ENCODE results near the gene CHRNA9. TPM values are rescaled to one million over a fixed set of nuclear protein-coding genes. Genes with fewer than 3 reads are reported as not detected.

Gene CHRNA9
- total and polyA plus RNA-seq, 4 experiments from 2014 or later: not detected

- H3K9me3 Mint-ChIP-seq: peaks cover 0 to 1% (median 0%) of the 10 kb centered on the region in 8 donors
- H3K4me3 Mint-ChIP-seq: no peak overlapping the region
- Histone ChIP-seq H3K4me3 (ENCODE audit: low read length in 2 of 2) (no peak overlapping the region), H3K27me3 (ENCODE audit: insufficient read depth, low read length) (no peaks in the 10 kb centered on the region), H3K27ac (ENCODE audit: low read depth, low read length) (no peak overlapping the region), H3K4me1 (ENCODE audit: insufficient read depth, low read length) (no peaks in the 10 kb centered on the region), H3K36me3 (ENCODE audit: insufficient read depth, low read length) (no peaks in the 10 kb centered on the region), H3K9me3 (ENCODE audit: control insufficient read depth in 1 of 2, low read length in 2 of 2) (no peaks in the 10 kb centered on the region)
- H3K36me3 Mint-ChIP-seq: no peaks in the 10 kb centered on the region
- no peak for DNase-seq
- peaks cover 3% of the 10 kb centered on the region in 2 donors for H3K27me3 Mint-ChIP-seq
- peak overlapping the region in 1 of 7 donors; percentile 2 for H3K27ac Mint-ChIP-seq
- peaks cover 0 to 2% (median 0%) of the 10 kb centered on the region in 4 donors for H3K4me1 Mint-ChIP-seq
- POLR2A ChIA-PET (ENCODE audit: partially characterized antibody): no interaction called here
- intact Hi-C loops (cut with micrococcal nuclease): no loop called here
- CTCF ChIA-PET (ENCODE audit: partially characterized antibody): no interaction called here
Observed at GRCh38 chr4:40349561-40350198, 14.5 kb downstream of the CHRNA9 start.

- POLR2A ChIA-PET (ENCODE audit: partially characterized antibody): no interaction called here
Observed at GRCh38 chr4:40350627-40351227, 15.6 kb downstream of the CHRNA9 start.

DNA sequence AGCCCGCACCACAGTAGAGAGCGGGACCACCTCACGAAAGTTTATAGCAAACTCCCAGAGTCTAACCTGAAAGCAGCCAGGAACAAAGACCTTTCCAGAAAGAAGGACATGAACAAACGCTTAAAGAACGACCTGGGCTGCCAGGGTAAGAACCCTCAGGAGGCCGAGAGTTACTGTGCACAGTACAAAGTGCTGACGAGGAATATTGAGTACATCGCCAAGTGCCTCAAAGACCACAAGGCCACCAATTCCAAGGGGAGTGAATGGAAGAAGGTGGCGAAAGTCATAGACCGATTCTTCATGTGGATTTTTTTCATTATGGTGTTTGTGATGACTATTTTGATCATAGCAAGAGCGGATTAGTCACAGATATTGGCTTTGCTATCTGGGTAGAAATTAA lies 19.0 kb downstream of the CHRNA9 start:
- no peak overlapping the region for H3K27ac Mint-ChIP-seq

More at GRCh38 chr4:40350627-40351227, 15.6 kb downstream of the CHRNA9 start:
- H3K27ac ChIP-seq (ENCODE audit: low read depth, low read length): no peak overlapping the region
- no peak for DNase-seq
- H3K36me3 ChIP-seq (ENCODE audit: insufficient read depth, low read length): no peaks in the 10 kb centered on the region
- no peaks in the 10 kb centered on the region for H3K27me3 ChIP-seq (ENCODE audit: insufficient read depth, low read length)
- Mint-ChIP-seq H3K27ac (no peak overlapping the region), H3K4me1 (peaks cover 0 to 2% (median 0%) of the 10 kb centered on the region in 4 donors), H3K4me3 (no peak overlapping the region), H3K36me3 (no peaks in the 10 kb centered on the region), H3K27me3 (peaks cover 2 to 3% of the 10 kb centered on the region in 2 donors), H3K9me3 (peaks cover 0 to 1% (median 0%) of the 10 kb centered on the region in 8 donors)
- CTCF ChIA-PET (ENCODE audit: partially characterized antibody): no interaction called here
- H3K4me1 ChIP-seq (ENCODE audit: insufficient read depth, low read length): no peaks in the 10 kb centered on the region
- no peak overlapping the region for H3K4me3 ChIP-seq (ENCODE audit: low read length in 2 of 2)
- H3K9me3 ChIP-seq (ENCODE audit: control insufficient read depth in 1 of 2, low read length in 2 of 2): no peaks in the 10 kb centered on the region
- intact Hi-C loops (cut with micrococcal nuclease): no loop called here

DNA sequence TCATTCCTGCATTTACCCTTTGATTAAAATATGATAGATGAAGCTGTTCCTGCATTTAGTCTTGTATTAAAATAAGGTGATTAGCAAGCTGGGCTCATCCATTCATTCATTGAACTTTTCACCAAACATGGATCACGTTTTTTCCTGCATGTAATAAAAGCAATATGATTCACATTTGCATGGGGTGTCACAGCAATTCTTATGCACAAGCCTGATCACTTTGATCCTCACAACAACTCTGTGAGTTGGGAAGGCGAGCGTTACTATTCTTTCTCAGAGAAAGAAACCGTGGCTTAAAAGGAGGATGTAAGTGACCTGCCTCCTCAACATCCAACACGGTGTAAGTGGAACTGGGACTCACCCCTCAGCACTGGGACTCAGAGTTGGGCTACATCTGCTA lies 20.0 kb downstream of the CHRNA9 start:
- Histone ChIP-seq H3K9me3 (ENCODE audit: control insufficient read depth in 1 of 2, low read length in 2 of 2) (no peaks in the 10 kb centered on the region), H3K4me3 (ENCODE audit: low read length in 2 of 2) (no peak overlapping the region), H3K27ac (ENCODE audit: low read depth, low read length) (no peak overlapping the region), H3K27me3 (ENCODE audit: insufficient read depth, low read length) (no peaks in the 10 kb centered on the region), H3K4me1 (ENCODE audit: insufficient read depth, low read length) (no peaks in the 10 kb centered on the region), H3K36me3 (ENCODE audit: insufficient read depth, low read length) (no peaks in the 10 kb centered on the region)
- Mint-ChIP-seq H3K27me3 (peaks cover 0 to 2% of the 10 kb centered on the region in 2 donors), H3K4me3 (no peak overlapping the region), H3K27ac (no peak overlapping the region), H3K4me1 (no peaks in the 10 kb centered on the region), H3K9me3 (peaks cover 0 to 2% (median 0%) of the 10 kb centered on the region in 8 donors), H3K36me3 (no peaks in the 10 kb centered on the region)
- ChIA-PET CTCF (ENCODE audit: partially characterized antibody) (no interaction called here), POLR2A (ENCODE audit: partially characterized antibody) (no interaction called here)
- no peak for DNase-seq
- intact Hi-C loops (cut with micrococcal nuclease): no loop called here

More for the DNA sequence above, 19.0 kb downstream of the CHRNA9 start:
- DNase-seq: no peak
- H3K9me3 ChIP-seq (ENCODE audit: control insufficient read depth in 1 of 2, low read length in 2 of 2): no peaks in the 10 kb centered on the region
- Mint-ChIP-seq H3K4me3 (no peak overlapping the region), H3K9me3 (peaks cover 0 to under 1% (median 0%) of the 10 kb centered on the region in 8 donors), H3K4me1 (peaks cover 0 to 2% (median 0%) of the 10 kb centered on the region in 4 donors), H3K27me3 (peaks cover 0 to 2% of the 10 kb centered on the region in 2 donors), H3K36me3 (no peaks in the 10 kb centered on the region)
- no peaks in the 10 kb centered on the region for H3K4me1 ChIP-seq (ENCODE audit: insufficient read depth, low read length)
- intact Hi-C loops (cut with micrococcal nuclease): no loop called here
- H3K27me3 ChIP-seq (ENCODE audit: insufficient read depth, low read length): no peaks in the 10 kb centered on the region
- no peak overlapping the region for H3K27ac ChIP-seq (ENCODE audit: low read depth, low read length)
- no peaks in the 10 kb centered on the region for H3K36me3 ChIP-seq (ENCODE audit: insufficient read depth, low read length)
- no peak overlapping the region for H3K4me3 ChIP-seq (ENCODE audit: low read length in 2 of 2)
- CTCF ChIA-PET (ENCODE audit: partially characterized antibody): no interaction called here
- POLR2A ChIA-PET (ENCODE audit: partially characterized antibody): no interaction called here

DNA sequence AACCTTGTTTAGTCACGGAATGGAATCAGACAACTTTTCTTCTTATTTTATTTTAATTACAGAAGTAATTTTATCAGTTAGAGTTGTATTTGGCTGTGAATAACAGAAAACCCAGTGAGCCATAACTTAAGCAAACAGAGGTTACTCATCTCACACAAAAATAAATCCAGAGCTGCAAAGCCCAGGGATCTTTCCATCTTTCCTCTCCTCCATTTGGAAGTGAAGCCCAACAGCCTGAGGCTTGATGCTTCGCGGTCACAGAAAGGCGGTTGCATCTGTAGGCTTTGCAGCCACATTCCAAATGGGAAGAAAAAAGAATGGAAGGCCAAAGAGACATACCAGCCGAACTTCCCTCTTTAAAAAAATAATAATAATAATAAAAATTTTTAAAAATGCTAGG lies 22.6 kb downstream of the CHRNA9 start:
- Histone ChIP-seq H3K4me1 (ENCODE audit: insufficient read depth, low read length) (no peaks in the 10 kb centered on the region), H3K36me3 (ENCODE audit: insufficient read depth, low read length) (no peaks in the 10 kb centered on the region), H3K9me3 (ENCODE audit: control insufficient read depth in 1 of 2, low read length in 2 of 2) (no peaks in the 10 kb centered on the region), H3K27ac (ENCODE audit: low read depth, low read length) (no peak overlapping the region), H3K4me3 (ENCODE audit: low read length in 2 of 2) (no peak overlapping the region), H3K27me3 (ENCODE audit: insufficient read depth, low read length) (no peaks in the 10 kb centered on the region)
- no peak overlapping the region for H3K27ac Mint-ChIP-seq
- H3K36me3 Mint-ChIP-seq: no peaks in the 10 kb centered on the region
- POLR2A ChIA-PET (ENCODE audit: partially characterized antibody): no interaction called here
- H3K4me3 Mint-ChIP-seq: no peak overlapping the region
- H3K9me3 Mint-ChIP-seq: peaks cover 0 to 3% (median 0%) of the 10 kb centered on the region in 8 donors
- peaks cover 0 to 2% of the 10 kb centered on the region in 2 donors for H3K27me3 Mint-ChIP-seq
- no peak for DNase-seq
- intact Hi-C loops (cut with micrococcal nuclease): no loop called here
- CTCF ChIA-PET (ENCODE audit: partially characterized antibody): no interaction called here
- no peaks in the 10 kb centered on the region for H3K4me1 Mint-ChIP-seq

DNA sequence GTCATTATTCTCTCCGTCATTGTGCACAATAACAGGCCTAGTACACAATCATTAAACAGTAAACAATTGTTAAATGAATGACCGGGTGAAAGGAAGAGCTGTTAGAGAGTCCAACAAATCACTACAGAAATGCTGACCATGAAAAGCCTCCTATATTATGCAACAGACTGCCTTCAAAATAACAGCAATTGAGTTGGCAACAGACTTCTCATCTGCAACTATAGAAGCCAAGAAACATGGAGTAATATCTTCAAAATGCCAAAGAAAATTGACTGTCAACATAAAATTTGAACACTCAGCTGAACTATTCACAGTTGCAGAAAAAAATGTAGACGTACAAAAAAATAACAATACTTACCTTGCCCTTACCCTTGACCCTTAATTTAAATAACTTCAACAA lies 26.2 kb downstream of the CHRNA9 start:
- H3K4me1 ChIP-seq (ENCODE audit: insufficient read depth, low read length): no peaks in the 10 kb centered on the region
- H3K9me3 ChIP-seq (ENCODE audit: control insufficient read depth in 1 of 2, low read length in 2 of 2): no peaks in the 10 kb centered on the region
- H3K36me3 ChIP-seq (ENCODE audit: insufficient read depth, low read length): no peaks in the 10 kb centered on the region
- Mint-ChIP-seq H3K9me3 (peaks cover 0 to 4% (median 0%) of the 10 kb centered on the region in 8 donors), H3K4me1 (no peaks in the 10 kb centered on the region), H3K36me3 (no peaks in the 10 kb centered on the region), H3K4me3 (no peak overlapping the region), H3K27me3 (peaks cover 2 to 5% of the 10 kb centered on the region in 2 donors), H3K27ac (no peak overlapping the region)
- POLR2A ChIA-PET (ENCODE audit: partially characterized antibody): no interaction called here
- H3K27ac ChIP-seq (ENCODE audit: low read depth, low read length): no peak overlapping the region
- DNase-seq: no peak
- intact Hi-C loops (cut with micrococcal nuclease): no loop called here
- H3K27me3 ChIP-seq (ENCODE audit: insufficient read depth, low read length): no peaks in the 10 kb centered on the region
- CTCF ChIA-PET (ENCODE audit: partially characterized antibody): no interaction called here
- H3K4me3 ChIP-seq (ENCODE audit: low read length in 2 of 2): no peak overlapping the region

DNA sequence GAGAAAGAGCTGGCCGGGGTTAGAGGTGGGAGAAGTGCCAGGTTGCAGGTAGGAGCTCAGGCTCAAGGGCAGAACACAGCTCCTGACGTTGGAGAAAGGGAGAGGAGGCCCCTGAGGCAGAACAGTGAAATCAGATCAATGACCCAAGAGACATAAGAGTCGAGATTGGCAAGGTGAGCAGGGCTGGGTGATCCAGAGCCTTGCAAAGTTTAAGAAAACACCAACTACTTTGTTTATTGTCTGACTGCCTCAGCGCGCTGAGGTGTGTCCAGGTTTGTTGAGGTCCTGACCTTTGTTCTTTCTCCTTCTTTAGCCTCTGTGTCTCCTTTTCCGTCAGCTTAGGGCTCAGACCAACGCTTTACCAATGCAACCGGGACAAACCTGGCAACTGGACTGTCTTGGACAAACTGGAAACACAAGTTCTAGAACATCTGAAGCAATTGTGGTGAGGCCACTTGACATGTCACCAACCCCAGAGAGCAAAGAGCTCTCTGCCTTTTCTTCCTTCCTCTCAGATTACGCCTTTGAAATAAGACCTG lies 28.3 kb downstream of the CHRNA9 start:
- Mint-ChIP-seq H3K4me3 (no peak overlapping the region), H3K36me3 (no peaks in the 10 kb centered on the region), H3K4me1 (no peaks in the 10 kb centered on the region), H3K9me3 (peaks cover 0 to 4% (median 0%) of the 10 kb centered on the region in 8 donors), H3K27ac (peak overlapping the region in 1 of 7 donors; percentile 77), H3K27me3 (peaks cover 0 to 5% of the 10 kb centered on the region in 2 donors)
- POLR2A ChIA-PET (ENCODE audit: partially characterized antibody): no interaction called here
- intact Hi-C loops (cut with micrococcal nuclease): no loop called here
- H3K9me3 ChIP-seq (ENCODE audit: control insufficient read depth in 1 of 2, low read length in 2 of 2): no peaks in the 10 kb centered on the region
- H3K36me3 ChIP-seq (ENCODE audit: insufficient read depth, low read length): no peaks in the 10 kb centered on the region
- no peak overlapping the region for H3K27ac ChIP-seq (ENCODE audit: low read depth, low read length)
- no peaks in the 10 kb centered on the region for H3K27me3 ChIP-seq (ENCODE audit: insufficient read depth, low read length)
- no peak overlapping the region for H3K4me3 ChIP-seq (ENCODE audit: low read length in 2 of 2)
- no peak for DNase-seq
- no peaks in the 10 kb centered on the region for H3K4me1 ChIP-seq (ENCODE audit: insufficient read depth, low read length)
- CTCF ChIA-PET (ENCODE audit: partially characterized antibody): no interaction called here
